GM08714 (cell line): Measurements from ENCODE around the gene GLIS1.

Experiments used
- H3K4me3 ChIP-seq: fragments of 200-500 bp; sonication (Bioruptor generic); 2 replicates; pipeline ENCODE4 v1.5.1; 2014; ENCODE audit warnings: mild to moderate bottlenecking, low read length, inconsistent platforms
- ZNF274 ChIP-seq: IDR thresholded peaks from 2 replicates; pipeline ENCODE4 v1.6.1; 2012; ENCODE audit warnings: mild to moderate bottlenecking, low read depth, low read length

Gene GLIS1

DNA sequence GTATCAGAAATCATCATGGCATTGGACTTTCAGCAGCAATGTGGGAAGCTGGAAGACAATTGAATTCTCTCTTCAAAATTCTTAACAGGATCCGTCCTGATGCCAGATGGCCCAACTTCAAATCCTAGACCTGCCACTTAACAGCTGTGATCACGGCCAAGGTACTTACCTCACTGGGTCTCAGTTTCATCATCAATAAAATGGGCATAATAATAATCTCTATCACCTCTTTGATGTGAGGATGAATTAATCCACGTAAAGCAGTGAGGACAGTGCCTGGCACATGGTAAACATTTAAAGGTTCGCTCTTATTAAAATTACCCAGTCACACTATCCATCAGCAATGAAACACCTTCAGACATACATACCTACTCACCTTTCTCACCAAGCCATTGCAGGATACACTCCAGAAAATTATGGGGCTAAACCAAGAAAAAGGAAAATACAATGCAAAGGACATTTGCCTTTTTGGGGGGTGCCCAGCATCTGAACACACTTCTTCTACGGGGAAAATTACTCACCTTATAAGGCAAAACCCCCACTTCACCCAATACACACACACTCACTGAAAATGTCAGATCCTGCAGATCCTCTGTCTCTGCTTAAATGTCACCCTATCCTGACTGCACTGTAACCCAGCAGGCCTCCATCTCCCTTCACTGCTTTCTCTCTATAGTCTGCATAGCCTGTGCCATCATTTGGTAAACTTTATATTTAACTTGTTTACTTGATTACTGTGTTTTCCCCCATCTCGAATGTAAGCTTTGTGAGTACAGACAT lies 21.7 kb downstream of the GLIS1 start:
- no peak overlapping the region for H3K4me3 ChIP-seq
- TF ChIP-seq ZNF274 = no peak

DNA sequence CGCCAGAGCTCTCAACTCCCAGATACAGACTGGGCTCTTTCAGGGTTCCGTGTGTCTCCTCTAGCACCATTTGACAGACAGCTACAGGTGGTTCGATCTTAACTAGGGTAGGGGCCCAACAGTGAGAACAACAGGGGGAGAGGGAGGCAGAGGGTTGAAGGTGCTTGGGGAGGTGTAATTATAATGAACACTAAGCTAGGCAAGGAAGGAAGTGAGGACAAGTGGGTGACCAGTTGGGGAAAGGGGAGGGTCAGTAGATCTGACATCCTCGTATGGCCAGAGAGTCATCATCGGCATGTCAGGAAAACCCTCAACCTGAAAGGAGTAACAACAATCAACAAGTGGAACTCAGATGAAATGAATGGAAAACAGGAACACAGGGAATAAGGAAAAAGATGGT lies 22.8 kb downstream of the GLIS1 start:
- no peak for TF ChIP-seq ZNF274
- H3K4me3 ChIP-seq = no peak overlapping the region

DNA sequence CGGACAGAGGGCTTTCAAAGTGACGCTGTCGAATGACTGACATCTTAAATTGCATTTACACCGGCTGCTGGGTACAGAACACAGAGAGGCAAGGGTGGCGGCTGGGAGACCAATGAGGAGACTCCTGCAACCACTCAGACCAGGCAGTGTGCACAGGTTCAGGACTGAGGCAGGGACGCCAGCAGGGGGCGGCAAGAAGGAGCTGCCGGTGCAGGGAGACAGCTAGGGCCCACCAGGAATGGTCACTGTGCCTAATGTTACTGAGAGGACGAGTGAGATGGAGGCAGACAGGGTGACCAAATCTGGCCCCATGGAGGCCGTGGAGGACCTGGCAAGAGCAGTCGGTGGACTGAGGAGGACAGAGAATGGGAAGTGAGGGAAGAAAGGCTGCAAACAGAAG lies 23.5 kb downstream of the GLIS1 start:
- TF ChIP-seq ZNF274 = no peak
- H3K4me3 ChIP-seq = no peak overlapping the region

- TF ChIP-seq ZNF274 = no peak
- H3K4me3 ChIP-seq = no peak overlapping the region
These were observed 26.7 kb downstream of the GLIS1 start for GRCh38 chr1:53712276-53712675.

DNA sequence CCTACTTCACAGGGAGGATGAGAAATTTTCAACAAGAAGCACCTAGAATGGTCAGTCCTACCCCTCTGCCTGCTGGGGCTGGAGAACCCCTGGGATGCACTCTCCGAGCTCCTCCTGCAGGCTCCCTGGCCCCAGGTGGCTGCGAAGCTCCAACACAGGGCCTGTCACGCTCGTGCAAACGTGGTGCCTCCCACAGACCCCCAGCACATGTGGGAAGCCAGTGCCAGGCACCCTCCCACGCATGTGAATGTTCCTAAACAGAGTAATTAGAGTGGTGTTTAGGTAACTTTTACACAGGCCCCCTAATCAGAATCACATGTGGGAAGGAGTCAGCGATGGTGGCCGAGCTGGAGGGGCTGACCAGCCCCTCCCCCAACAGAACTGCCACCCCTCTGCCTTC lies 28.4 kb downstream of the GLIS1 start:
- no peak for TF ChIP-seq ZNF274
- no peak overlapping the region for H3K4me3 ChIP-seq

DNA sequence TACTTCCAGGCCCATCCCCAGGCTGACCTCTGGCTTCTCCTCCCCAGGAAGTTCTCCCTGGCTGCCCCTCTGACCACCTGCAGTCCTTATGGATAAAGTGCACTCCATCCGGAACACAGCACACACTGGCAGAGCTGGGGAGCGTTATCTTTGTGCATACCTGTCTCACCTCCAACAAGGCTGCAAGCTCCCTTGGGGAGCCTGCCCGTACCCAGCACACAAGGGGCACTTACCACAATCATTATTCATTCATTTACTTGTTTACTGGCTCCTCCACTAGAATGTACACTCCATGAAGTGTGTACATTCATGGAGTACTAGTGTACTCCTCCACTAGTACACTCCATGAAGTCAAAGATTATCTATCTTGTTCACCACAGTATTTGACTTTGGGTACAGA lies 30.3 kb downstream of the GLIS1 start:
- no peak for TF ChIP-seq ZNF274
- no peak overlapping the region for H3K4me3 ChIP-seq

GRCh38 chr1:53706356-53706755 lies 32.6 kb downstream of the GLIS1 start:
- H3K4me3 ChIP-seq = no peak overlapping the region
- TF ChIP-seq ZNF274 = no peak

DNA sequence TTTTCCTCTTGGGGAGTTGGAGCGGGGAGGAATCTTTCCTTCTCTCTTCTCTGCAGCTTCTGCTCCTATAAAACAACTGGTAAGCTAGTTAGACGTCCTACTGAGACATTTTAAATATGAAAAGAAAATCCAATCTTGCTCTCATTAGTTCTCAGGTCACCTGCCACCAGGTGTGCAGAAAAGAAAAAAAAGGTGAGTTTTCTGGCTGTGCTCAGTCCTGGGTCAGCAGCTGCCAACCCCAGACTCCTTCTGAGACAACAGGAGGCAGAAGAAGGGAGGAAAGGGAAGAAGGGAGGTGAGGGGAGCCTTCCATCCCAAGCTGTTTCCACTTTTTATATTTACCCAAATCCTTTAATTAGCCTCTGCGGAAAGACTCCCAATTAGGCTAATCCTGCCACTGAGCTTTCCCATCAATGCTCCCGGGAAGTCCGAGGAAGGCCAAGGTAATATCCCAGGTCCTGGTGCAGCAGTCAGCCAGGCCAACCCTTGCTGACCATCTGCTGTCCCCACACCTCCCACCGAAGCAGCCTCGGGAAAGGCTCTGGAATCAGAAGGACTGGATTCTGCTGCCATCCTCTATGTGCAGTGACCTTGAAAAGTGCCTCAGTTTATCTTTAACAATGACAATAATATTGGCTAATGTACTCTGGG lies 33.4 kb downstream of the GLIS1 start:
- no peak for TF ChIP-seq ZNF274
- no peak overlapping the region for H3K4me3 ChIP-seq

DNA sequence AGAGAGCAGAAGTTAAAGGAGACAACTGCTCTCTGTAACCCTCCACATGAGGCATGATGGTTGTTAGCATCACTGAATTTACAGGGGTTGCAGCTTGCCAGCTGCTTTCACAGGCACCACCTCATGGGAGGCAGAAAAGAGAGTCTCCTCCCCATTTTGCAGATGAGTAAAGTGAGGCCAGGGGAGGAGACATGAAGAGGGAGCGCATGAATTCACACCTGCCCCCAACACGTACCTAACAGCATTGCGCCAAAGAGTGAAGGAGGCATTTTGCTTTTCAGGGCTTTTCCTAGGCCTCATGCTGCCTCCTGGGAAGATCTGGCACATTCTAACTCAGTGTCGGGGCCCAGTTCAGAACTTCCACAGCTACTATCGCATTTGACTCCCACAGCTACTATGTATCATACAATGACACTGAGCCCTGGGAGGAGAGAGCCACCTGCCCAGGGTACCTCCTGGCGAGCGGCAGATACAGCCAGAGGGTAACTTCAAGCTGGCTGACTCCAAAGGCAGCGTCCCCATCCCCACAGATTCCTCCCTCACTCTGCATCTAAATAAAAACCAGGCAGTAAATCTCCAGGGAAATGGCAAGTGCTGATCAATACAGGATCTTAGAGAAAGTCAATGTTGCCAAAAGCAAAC lies 34.0 kb downstream of the GLIS1 start:
- no peak overlapping the region for H3K4me3 ChIP-seq
- TF ChIP-seq ZNF274 = no peak

DNA sequence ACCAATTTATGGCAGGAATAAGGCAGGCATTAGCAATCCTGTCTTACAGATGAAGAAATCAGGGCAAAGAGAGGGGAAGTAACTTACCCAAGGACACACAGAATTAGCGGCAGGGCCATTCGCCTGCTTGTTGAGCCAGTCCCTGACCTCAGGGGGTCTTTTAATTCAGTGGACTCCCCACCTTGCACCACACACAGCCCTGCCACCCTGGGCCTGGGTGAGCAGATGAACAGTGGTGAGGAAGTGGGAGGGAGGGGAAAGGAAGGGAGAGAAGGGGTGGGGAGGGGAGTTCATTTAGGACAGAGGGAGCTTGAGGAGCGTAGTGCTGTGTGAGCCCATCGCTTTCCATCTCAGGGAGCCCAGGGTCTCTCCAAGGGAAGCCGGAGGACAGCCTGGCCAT lies 34.7 kb downstream of the GLIS1 start:
- H3K4me3 ChIP-seq = no peak overlapping the region
- no peak for TF ChIP-seq ZNF274

GRCh38 chr1:53703174-53703573 lies 35.8 kb downstream of the GLIS1 start:
- H3K4me3 ChIP-seq = no peak overlapping the region
- no peak for TF ChIP-seq ZNF274

GRCh38 chr1:53702341-53702740 lies 36.6 kb downstream of the GLIS1 start:
- no peak for TF ChIP-seq ZNF274
- H3K4me3 ChIP-seq = no peak overlapping the region

DNA sequence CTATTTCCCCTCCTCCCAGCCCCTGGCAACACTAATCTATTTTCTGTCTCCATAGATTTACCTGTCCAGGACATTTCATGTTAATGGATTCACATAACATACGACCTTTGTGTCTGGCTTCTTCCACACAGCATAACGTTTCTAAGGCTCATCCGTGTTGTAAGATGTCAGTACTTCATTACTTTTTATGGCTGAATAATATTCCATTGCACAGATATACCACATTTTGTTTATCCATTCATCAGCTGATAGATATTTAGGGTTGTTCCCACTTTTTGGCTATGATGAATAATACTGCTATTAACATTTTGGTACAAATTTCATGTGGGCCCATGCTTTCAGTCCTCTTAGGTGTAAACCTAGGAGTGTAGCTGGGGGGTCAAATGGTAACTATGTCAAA lies 38.2 kb downstream of the GLIS1 start:
- TF ChIP-seq ZNF274 = no peak
- no peak overlapping the region for H3K4me3 ChIP-seq

DNA sequence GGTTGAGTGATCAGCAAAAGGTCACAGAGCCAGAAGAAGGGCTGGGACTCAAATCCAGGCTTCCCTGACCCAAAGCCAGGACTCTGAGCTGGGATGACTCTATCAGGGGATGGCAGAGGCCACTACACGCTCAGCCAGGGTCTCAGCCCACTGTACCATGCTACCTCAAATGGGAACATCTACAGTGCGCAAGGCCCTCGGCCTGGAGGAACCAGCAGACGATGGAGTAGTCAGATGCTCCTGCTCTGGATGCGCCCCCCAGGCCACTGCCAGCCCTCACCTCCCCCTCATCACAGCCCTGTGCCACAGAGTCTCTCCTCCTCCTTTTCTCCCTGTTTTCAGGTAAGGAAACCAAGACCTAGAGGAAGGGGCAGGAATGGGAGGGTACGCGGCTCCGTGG lies 39.0 kb downstream of the GLIS1 start:
- TF ChIP-seq ZNF274 = no peak
- H3K4me3 ChIP-seq = no peak overlapping the region

DNA sequence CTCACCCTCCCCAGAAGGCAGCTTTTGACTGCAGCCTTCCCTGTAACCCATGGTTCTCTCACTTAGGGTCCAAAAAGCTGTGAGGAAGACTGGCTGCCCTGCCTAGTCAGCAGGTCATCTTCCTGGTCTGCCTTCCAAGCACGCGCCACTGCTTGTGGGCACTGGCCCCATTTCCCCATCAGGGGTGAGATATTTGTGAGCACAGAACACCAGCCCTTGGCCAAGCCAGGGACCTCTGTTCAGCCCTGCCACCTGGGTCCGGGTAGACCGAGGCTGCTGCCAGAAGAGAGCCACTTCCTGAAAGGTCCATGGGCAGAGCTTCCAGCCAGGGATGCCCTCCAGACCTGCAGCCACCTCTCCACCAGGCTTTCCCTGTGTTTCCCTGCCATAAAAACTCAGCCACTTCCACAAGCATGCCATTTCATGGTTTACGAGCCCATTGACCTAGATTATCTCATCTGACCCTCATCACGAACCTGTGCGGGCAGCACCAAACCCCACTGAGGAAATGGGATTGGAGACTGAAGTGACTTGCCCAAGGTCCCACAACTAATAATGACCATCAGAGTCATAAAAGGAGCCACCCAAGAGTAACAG lies 40.5 kb downstream of the GLIS1 start:
- no peak overlapping the region for H3K4me3 ChIP-seq
- TF ChIP-seq ZNF274 = no peak
